CD14-positive monocyte (primary cell): ENCODE measurements around the gene TRIM41. TPM values are rescaled to one million over a fixed set of nuclear protein-coding genes. Genes with fewer than 3 reads are reported as not detected.
A peak's percentile ranks its signal among the peaks of the same experiment; 100 is the strongest.

Experiments
- DNase-seq, 3 donors: peaks; one replicate each; pipeline ENCODE4 v3.0.0-alpha.2; 2011 to 2022
- H2AFZ ChIP-seq: 2 replicates; pipeline ENCODE4 v1.6.0; 2012; ENCODE audit warnings: mild to moderate bottlenecking, low read depth, low read length, inconsistent platforms; ENCODE audit not compliant: insufficient read depth, poor library complexity, severe bottlenecking
- H3K27ac ChIP-seq, 2 donors: 1 replicate in 1 of 2; 2 replicates in 1 of 2; pipeline ENCODE4 v1.5.1; 2012 to 2013; ENCODE audit warnings: low read length in 2 of 2, control low read depth in 1 of 2, inconsistent platforms in 1 of 2, low read depth in 1 of 2, mild to moderate bottlenecking in 1 of 2
- H3K27me3 ChIP-seq, 2 donors: one replicate each; pipeline versions ENCODE4 v1.6.0 to v1.6.1; 2011 to 2013; ENCODE audit warnings: low read length in 2 of 2; ENCODE audit not compliant: control insufficient read depth in 2 of 2, insufficient read depth in 2 of 2
- H3K36me3 ChIP-seq, 2 donors: replicated peaks in 1 of 2; 1 replicate in 1 of 2; 2 replicates in 1 of 2; pipeline versions ENCODE4 v1.5.1 to v1.6.1; 2012 to 2013; ENCODE audit warnings: low read length in 2 of 2, control low read depth in 1 of 2, inconsistent platforms in 1 of 2, mild to moderate bottlenecking in 1 of 2; ENCODE audit not compliant: insufficient read depth in 2 of 2, control insufficient read depth in 1 of 2
- H3K4me1 ChIP-seq, 2 donors: 1 replicate in 1 of 2; 2 replicates in 1 of 2; pipeline versions ENCODE4 v1.5.1 to v1.6.1; 2012 to 2013; ENCODE audit warnings: low read length in 2 of 2, control low read depth in 1 of 2, inconsistent platforms in 1 of 2, mild to moderate bottlenecking in 1 of 2, moderate library complexity in 1 of 2; ENCODE audit not compliant: insufficient read depth in 2 of 2, control insufficient read depth in 1 of 2
- H3K4me2 ChIP-seq: replicated peaks from 2 replicates; pipeline ENCODE3; 2012; ENCODE audit warnings: low read length, moderate library complexity, mild to moderate bottlenecking; ENCODE audit not compliant: poor library complexity, severe bottlenecking; ENCODE audit errors: extremely low read depth
- H3K4me3 ChIP-seq, 3 experiments: fragments of 200-600 bp in 1 of 3; sonication (generic) in 1 of 3; replicated peaks in 1 of 3; 1 replicate in 2 of 3; 2 replicates in 1 of 3; pipeline ENCODE4 v1.5.1; 2011 to 2013; ENCODE audit warnings: low read length in 3 of 3, mild to moderate bottlenecking in 3 of 3, control low read depth in 2 of 3, low read depth in 2 of 3, inconsistent platforms in 1 of 3, moderate library complexity in 1 of 3
- H3K79me2 ChIP-seq: 2 replicates; pipeline ENCODE4 v1.6.0; 2012; ENCODE audit warnings: mild to moderate bottlenecking, control low read depth, inconsistent platforms, low read length, moderate library complexity; ENCODE audit not compliant: insufficient read depth
- H3K9ac ChIP-seq: 2 replicates; pipeline ENCODE4 v1.6.0; 2017; ENCODE audit warnings: low read length, mild to moderate bottlenecking; ENCODE audit not compliant: insufficient read depth, poor library complexity, severe bottlenecking
- H3K9me3 ChIP-seq, 2 donors: replicated peaks in 1 of 2; 1 replicate in 1 of 2; 2 replicates in 1 of 2; pipeline versions ENCODE4 v1.5.1 to v1.6.1; 2012 to 2013; ENCODE audit warnings: low read length in 2 of 2, control low read depth in 1 of 2; ENCODE audit not compliant: control insufficient read depth in 1 of 2, insufficient read depth in 1 of 2
- H4K20me1 ChIP-seq: 2 replicates; pipeline ENCODE4 v1.6.0; 2012; ENCODE audit warnings: mild to moderate bottlenecking, low read length, control low read depth, moderate library complexity; ENCODE audit not compliant: insufficient read depth
- H3K27ac Mint-ChIP-seq, 7 donors: one replicate each; pipeline ENCODE4 v1.8.0; 2020; ENCODE audit warnings: mild to moderate bottlenecking in 7 of 7, mixed read lengths in 7 of 7, moderate library complexity in 6 of 7, inconsistent platforms in 2 of 7
- H3K27me3 Mint-ChIP-seq, 3 donors: one replicate each; pipeline ENCODE4 v1.8.0; 2021 to 2022; ENCODE audit warnings: low read depth in 3 of 3, mild to moderate bottlenecking in 3 of 3, mixed read lengths in 3 of 3, moderate library complexity in 3 of 3, inconsistent platforms in 1 of 3
- H3K36me3 Mint-ChIP-seq, 2 donors: one replicate each; pipeline ENCODE4 v1.8.0; 2020; ENCODE audit warnings: mixed read lengths in 2 of 2, inconsistent platforms in 1 of 2, mild to moderate bottlenecking in 1 of 2
- H3K4me1 Mint-ChIP-seq: one replicate; pipeline ENCODE4 v1.8.0; 2020; ENCODE audit warnings: mild to moderate bottlenecking, mixed read lengths
- H3K4me3 Mint-ChIP-seq, 2 donors: one replicate each; pipeline ENCODE4 v1.8.0; 2020; ENCODE audit warnings: mild to moderate bottlenecking in 2 of 2, mixed read lengths in 2 of 2, moderate library complexity in 1 of 2
- H3K9me3 Mint-ChIP-seq, 7 donors: one replicate each; pipeline ENCODE4 v1.8.0; 2020 to 2022; ENCODE audit warnings: mixed read lengths in 7 of 7, mild to moderate bottlenecking in 6 of 7, moderate library complexity in 6 of 7, inconsistent platforms in 2 of 7
- WGBS: methylation state at CpG from one replicate; pipeline ENCODE4 v1.1.5; 2013; ENCODE audit warnings: missing lambda C conversion rate; ENCODE audit not compliant: insufficient coverage; 5-methylcytosine and 5-hydroxymethylcytosine counted together
- intact Hi-C, 2 donors: fragments of 100-400 bp; cut with micrococcal nuclease; formaldehyde crosslinking; loops; one replicate each; pipeline versions ENCODE4 v1.15.0 to v1.15.1; 2023
- polyA plus RNA-seq, 3 donors: library from polyadenylated mRNA; depleted of rRNA in 1 of 3; unstranded in 2 of 3; stranded (reverse) in 1 of 3; fragments of 300-500 nt in 2 of 3; fragments of >200 nt in 1 of 3; fragmentation: Illumina TruSeq in 2 of 3; gene quantifications; 1 replicate in 2 of 3; 2 replicates in 1 of 3; pipeline ENCODE4 v1.2.3, GENCODE V29; 2012 to 2021
- TF ChIP-seq, protein P1 (sequence below): fragments of 200-600 bp; IDR thresholded peaks from one replicate; pipeline ENCODE4 v1.8.0; 2022; ENCODE audit warnings: antibody characterized with exemption, mild to moderate bottlenecking

TRIM41 gene
- polyA plus RNA-seq, 3 donors: 0.12 to 26.4 (median 0.24) TPM

DNA sequence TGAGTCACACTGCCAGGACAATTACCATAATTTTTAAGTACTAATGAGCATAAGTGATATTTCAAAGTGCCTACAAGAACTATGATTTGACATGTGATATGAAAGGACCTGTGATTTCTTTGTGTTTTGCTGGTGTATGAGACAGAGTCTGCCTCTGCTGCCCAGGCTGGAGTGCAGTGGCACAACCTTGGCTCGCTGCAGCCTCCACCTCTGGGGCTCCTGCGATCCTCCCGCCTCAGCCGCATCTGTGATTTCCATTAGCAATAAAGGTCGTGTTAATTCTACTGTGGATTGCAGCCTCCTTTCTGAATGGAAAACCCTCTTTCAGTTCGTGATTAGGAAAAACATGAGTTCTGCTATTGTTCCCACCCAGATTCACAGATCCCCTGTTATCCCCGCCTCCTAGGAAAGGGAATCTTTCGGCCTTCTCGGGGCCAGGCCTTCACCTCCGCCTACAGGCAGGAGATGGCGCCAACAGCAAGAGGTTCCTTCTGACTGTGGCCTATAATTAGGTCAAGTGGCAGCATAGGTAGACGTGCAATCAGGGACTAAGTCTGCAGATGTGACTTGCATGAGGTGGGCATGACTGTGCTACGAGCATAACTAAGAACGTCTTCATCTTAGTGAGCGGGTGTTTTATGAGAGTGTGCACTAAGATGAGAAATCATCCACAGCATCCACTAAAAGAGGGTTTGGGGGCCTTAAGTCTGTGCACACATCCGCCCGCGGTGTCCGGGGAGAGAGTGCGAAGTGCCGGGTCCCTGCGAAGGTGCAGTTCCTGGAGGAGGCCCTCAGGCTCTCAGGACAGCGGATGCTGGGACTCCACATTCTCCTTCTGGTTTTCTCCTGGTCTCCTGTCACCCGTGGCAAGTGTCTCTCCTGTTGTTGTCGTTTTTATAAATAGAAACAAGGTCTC lies 41.2 kb upstream of the TRIM41 start:
- TF ChIP-seq, protein P1, sequence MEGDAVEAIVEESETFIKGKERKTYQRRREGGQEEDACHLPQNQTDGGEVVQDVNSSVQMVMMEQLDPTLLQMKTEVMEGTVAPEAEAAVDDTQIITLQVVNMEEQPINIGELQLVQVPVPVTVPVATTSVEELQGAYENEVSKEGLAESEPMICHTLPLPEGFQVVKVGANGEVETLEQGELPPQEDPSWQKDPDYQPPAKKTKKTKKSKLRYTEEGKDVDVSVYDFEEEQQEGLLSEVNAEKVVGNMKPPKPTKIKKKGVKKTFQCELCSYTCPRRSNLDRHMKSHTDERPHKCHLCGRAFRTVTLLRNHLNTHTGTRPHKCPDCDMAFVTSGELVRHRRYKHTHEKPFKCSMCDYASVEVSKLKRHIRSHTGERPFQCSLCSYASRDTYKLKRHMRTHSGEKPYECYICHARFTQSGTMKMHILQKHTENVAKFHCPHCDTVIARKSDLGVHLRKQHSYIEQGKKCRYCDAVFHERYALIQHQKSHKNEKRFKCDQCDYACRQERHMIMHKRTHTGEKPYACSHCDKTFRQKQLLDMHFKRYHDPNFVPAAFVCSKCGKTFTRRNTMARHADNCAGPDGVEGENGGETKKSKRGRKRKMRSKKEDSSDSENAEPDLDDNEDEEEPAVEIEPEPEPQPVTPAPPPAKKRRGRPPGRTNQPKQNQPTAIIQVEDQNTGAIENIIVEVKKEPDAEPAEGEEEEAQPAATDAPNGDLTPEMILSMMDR: peak; percentile 76
- Histone ChIP-seq H3K4me3 (no peak overlapping the region), H3K4me1 (peaks cover 14 to 20% of the 10 kb centered on the region in 2 donors), H3K4me2 (no peak overlapping the region), H3K79me2 (no peaks in the 10 kb centered on the region), H3K36me3 (no peaks in the 10 kb centered on the region), H3K27ac (no peak overlapping the region), H4K20me1 (no peaks in the 10 kb centered on the region), H3K27me3 (peaks cover 0 to 23% of the 10 kb centered on the region in 2 donors), H3K9ac (no peak overlapping the region), H3K9me3 (no peaks in the 10 kb centered on the region), H2AFZ (no peak overlapping the region)
- peak; percentile 42 to 71 (median 64) for DNase-seq
- Mint-ChIP-seq H3K4me3 (peak overlapping the region in 1 of 2 donors; percentile 51), H3K27me3 (peaks cover 11 to 46% (median 43%) of the 10 kb centered on the region in 3 donors), H3K27ac (peak overlapping the region in 1 of 7 donors; percentile 13), H3K9me3 (peaks cover 0 to 3% (median 0%) of the 10 kb centered on the region in 7 donors), H3K36me3 (no peaks in the 10 kb centered on the region), H3K4me1 (peaks cover 22% of the 10 kb centered on the region)
- 51% methylated on average over 17 of the region's 25 CpGs for WGBS
- intact Hi-C loops: no loop called here

DNA sequence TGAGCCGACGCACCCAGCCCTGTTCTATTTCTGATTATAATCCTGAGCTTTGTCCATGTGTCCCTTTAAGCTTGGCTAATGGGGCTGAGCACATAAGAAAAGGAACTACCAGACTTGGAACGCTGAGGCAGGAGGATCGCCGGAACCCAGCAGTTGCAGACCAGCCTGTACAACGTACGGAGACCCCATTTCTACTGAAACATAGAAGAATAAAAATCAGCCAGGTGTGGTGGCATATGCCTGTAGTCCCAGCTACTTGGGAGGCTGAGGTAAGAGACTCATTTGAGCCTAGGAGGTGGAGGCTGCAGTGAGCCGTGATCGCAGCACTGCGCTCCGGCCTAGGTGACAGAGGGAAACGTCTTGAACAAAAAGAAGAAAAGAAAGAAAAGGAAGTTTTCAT lies 40.4 kb upstream of the TRIM41 start:
- no peaks in the 10 kb centered on the region for H4K20me1 ChIP-seq
- no peak for DNase-seq
- H3K27me3 ChIP-seq: peaks cover 0 to 22% of the 10 kb centered on the region in 2 donors
- H2AFZ ChIP-seq: no peak overlapping the region
- no peak overlapping the region for H3K9ac ChIP-seq
- no peak overlapping the region for H3K27ac ChIP-seq
- intact Hi-C loops: no loop called here
- H3K4me3 ChIP-seq: no peak overlapping the region
- peak overlapping the region; percentile 69 to 71 for H3K4me3 Mint-ChIP-seq
- TF ChIP-seq, protein P1: no peak
- H3K36me3 Mint-ChIP-seq: no peaks in the 10 kb centered on the region
- no peaks in the 10 kb centered on the region for H3K36me3 ChIP-seq
- H3K4me2 ChIP-seq: no peak overlapping the region
- H3K27me3 Mint-ChIP-seq: peaks cover 13 to 42% (median 42%) of the 10 kb centered on the region in 3 donors
- peaks cover 17 to 22% of the 10 kb centered on the region in 2 donors for H3K4me1 ChIP-seq
- peak overlapping the region in 1 of 7 donors; percentile 50 for H3K27ac Mint-ChIP-seq
- H3K79me2 ChIP-seq: no peaks in the 10 kb centered on the region
- peaks cover 0 to 3% (median 0%) of the 10 kb centered on the region in 7 donors for H3K9me3 Mint-ChIP-seq
- WGBS: 88% methylated on average over 2 of the region's 12 CpGs
- peaks cover 23% of the 10 kb centered on the region for H3K4me1 Mint-ChIP-seq
- H3K9me3 ChIP-seq: no peaks in the 10 kb centered on the region
